GM20000 (cell line): ENCODE data around the gene COL10A1.

ENCODE experiments used
- DNase-seq: peaks from one replicate; pipeline ENCODE4 v3.0.0; 2012; ENCODE audit warnings: low spot score
- TF ChIP-seq, protein P1 (sequence below): IDR thresholded peaks from 2 replicates; pipeline ENCODE4 v1.5.1; 2012; ENCODE audit warnings: mild to moderate bottlenecking, control low read depth; ENCODE audit errors: extremely low read depth, missing control alignments

The COL10A1 gene

DNA sequence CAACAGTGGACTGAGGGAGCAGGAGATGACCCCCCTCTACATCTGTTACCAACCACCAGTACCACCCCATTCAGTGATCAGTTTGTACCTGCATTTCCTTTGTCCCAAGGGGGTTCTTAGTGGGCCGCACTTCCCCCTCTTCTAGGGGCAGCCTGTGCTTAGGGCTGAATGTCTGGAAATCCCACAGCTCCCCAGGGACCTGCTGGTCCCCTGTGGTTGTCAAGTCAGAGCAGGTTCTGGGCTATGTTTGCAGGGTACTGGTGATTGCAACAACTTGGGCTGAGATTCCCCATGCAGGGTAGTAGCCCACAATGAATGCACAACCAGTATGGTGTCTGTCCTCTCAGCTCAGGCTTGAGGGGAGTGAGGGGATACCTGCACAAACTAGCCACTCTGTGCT, 39.7 kb upstream of the COL10A1 start:
- TF ChIP-seq, protein P1, sequence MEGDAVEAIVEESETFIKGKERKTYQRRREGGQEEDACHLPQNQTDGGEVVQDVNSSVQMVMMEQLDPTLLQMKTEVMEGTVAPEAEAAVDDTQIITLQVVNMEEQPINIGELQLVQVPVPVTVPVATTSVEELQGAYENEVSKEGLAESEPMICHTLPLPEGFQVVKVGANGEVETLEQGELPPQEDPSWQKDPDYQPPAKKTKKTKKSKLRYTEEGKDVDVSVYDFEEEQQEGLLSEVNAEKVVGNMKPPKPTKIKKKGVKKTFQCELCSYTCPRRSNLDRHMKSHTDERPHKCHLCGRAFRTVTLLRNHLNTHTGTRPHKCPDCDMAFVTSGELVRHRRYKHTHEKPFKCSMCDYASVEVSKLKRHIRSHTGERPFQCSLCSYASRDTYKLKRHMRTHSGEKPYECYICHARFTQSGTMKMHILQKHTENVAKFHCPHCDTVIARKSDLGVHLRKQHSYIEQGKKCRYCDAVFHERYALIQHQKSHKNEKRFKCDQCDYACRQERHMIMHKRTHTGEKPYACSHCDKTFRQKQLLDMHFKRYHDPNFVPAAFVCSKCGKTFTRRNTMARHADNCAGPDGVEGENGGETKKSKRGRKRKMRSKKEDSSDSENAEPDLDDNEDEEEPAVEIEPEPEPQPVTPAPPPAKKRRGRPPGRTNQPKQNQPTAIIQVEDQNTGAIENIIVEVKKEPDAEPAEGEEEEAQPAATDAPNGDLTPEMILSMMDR: no peak
- DNase-seq: no peak

- no peak for DNase-seq
- TF ChIP-seq, protein P1: no peak
These were observed 34.0 kb upstream of the COL10A1 start for GRCh38 chr6:116159782-116160524.

DNA sequence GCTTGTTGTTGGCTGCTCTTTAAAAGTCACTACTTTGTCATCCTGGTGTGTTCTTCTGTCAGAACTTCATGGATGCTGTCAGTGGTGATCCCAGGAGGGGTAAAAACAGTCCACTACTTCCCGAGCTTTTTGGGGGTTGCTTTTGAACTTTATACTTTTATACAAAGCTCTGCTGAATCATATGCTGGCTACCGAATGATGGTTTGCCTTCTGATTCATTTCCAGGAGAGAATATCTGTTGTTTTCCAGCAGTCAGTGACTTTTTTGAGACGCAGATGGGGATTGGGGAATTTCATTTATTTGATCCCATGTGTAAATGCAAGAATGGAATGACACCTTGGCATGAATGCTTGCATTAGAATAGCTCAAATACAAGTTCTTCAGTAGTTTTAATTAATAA, 32.7 kb upstream of the COL10A1 start:
- DNase-seq: no peak
- TF ChIP-seq, protein P1: no peak

DNA sequence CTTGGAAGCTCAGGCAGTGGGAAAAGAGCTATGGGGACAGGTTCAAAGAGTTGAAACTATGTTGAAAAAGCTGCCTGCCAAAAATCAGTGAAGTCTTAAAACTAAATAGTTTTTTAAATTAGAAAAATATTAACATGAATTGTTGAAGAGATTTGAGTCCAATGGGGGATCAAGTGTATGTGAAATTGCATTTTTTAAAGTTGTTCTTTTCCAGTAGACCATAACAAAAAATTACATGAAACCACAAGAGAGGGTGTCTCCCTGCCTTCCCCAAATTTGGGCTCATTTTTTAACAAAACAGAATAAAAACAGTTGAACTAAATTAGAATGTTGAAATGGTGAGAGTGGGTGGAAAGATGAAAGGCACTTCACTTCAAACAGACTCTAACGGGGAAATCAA, 31.5 kb upstream of the COL10A1 start:
- DNase-seq: no peak
- TF ChIP-seq, protein P1: no peak

DNA sequence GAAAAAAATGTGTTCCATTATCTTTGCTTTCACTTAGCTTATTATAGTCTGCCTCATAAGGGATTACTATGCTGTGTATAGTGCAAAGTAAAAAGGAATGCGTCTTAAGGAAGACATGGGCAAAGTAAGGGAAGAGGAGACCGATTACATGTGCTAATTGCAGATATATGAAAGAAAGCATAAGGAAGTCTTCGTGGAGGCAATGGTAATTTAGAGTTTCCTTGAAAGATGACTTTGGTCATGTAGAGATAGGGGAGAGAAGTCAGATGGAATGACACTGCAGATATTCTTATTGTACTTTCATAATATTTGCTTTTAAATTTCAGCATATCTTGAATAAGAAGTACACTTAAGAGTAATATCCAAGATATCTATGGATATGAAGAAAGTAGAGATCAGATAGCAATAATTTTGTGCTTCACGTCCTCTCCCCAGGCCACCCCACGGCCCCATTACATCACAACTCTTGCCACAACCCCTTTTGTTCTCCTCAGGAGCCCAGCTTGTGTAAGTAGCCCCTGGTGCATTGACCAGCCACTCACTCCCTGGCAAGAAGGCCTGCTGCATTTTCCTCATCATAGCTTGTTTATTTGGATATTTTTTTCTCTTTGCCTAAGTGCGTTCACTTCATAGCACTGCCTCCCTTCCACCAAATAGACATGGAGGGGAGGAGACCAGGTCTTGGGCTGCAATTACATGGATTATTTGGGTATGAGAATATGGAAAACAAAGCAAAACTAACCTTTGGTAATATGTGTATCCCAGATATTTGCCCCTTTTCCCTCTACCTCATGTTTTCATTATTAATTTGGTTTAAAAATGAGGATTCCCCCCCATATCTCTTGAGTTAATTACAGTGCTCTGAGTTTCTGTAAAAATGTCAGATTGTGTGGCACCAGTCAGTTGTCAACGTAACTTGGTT, 30.7 kb upstream of the COL10A1 start:
- TF ChIP-seq, protein P1: no peak
- no peak for DNase-seq

- DNase-seq: no peak
- TF ChIP-seq, protein P1: no peak
These were observed 29.0 kb upstream of the COL10A1 start for GRCh38 chr6:116154887-116155286.

- TF ChIP-seq, protein P1: no peak
- no peak for DNase-seq
These were observed 26.7 kb upstream of the COL10A1 start for GRCh38 chr6:116152620-116153019.
